GM23338 (cell line): ENCODE results near the gene CHD2. TPM values are rescaled to one million over a fixed set of nuclear protein-coding genes. Genes with fewer than 3 reads are reported as not detected.

Experiments used
- ATAC-seq: fragments of 200-7000 bp; cut with Tn5 transposase; 3 replicates; pipeline ENCODE4 v1.9.1; 2020
- DNase-seq: peaks from one replicate; pipeline ENCODE4 v3.0.0-alpha.2; 2015; ENCODE audit warnings: low spot score
- H2AFZ ChIP-seq: fragments of 200-600 bp; sonication (generic); 2 replicates; pipeline ENCODE4 v1.8.0; 2016; ENCODE audit warnings: antibody characterized with exemption, mild to moderate bottlenecking, moderate library complexity
- H3F3A ChIP-seq: fragments of 200-600 bp; sonication (generic); replicated peaks from 2 replicates; pipeline ENCODE4 v1.8.0; 2017; ENCODE audit warnings: antibody characterized with exemption, mixed run types, low read depth
- H3K27ac ChIP-seq: fragments of 200-600 bp; sonication (generic); 2 replicates; pipeline ENCODE4 v1.6.1; 2016; ENCODE audit warnings: low read depth
- H3K27me3 ChIP-seq: fragments of 200-600 bp; sonication (generic); 2 replicates; pipeline ENCODE4 v1.8.0; 2016; ENCODE audit warnings: mild to moderate bottlenecking, mixed run types, moderate library complexity; ENCODE audit not compliant: insufficient read depth
- H3K36me3 ChIP-seq: fragments of 200-600 bp; sonication (generic); 2 replicates; pipeline ENCODE4 v1.8.0; 2016; ENCODE audit warnings: mild to moderate bottlenecking; ENCODE audit not compliant: insufficient read depth
- H3K4me1 ChIP-seq: fragments of 200-600 bp; sonication (generic); 2 replicates; pipeline ENCODE4 v1.8.0; 2016; ENCODE audit warnings: mild to moderate bottlenecking, moderate library complexity; ENCODE audit not compliant: insufficient read depth
- H3K4me2 ChIP-seq: fragments of 200-600 bp; sonication (generic); 2 replicates; pipeline ENCODE4 v1.7.1; 2017; ENCODE audit warnings: mixed run types
- H3K4me3 ChIP-seq: fragments of 200-600 bp; sonication (generic); 2 replicates; pipeline ENCODE4 v1.6.1; 2016; ENCODE audit warnings: mixed run types
- H3K79me2 ChIP-seq: fragments of 200-600 bp; sonication (generic); replicated peaks from 2 replicates; pipeline ENCODE4 v1.8.0; 2017; ENCODE audit warnings: mild to moderate bottlenecking; ENCODE audit not compliant: insufficient read depth
- H3K9me2 ChIP-seq: fragments of 200-600 bp; sonication (generic); 2 replicates; pipeline ENCODE4 v1.8.0; 2017; ENCODE audit not compliant: insufficient read depth
- H4K20me1 ChIP-seq: fragments of 200-600 bp; sonication (generic); replicated peaks from 2 replicates; pipeline ENCODE4 v1.8.0; 2017; ENCODE audit warnings: mild to moderate bottlenecking; ENCODE audit not compliant: insufficient read depth
- H3K27ac Mint-ChIP-seq: 2 replicates; pipeline ENCODE4 v1.8.0; 2020; ENCODE audit warnings: inconsistent platforms, mild to moderate bottlenecking, moderate library complexity, mixed read lengths
- H3K27me3 Mint-ChIP-seq: 3 replicates; pipeline ENCODE4 v1.8.0; 2022; ENCODE audit warnings: low read depth, mild to moderate bottlenecking, moderate library complexity, mixed read lengths, inconsistent platforms; ENCODE audit not compliant: insufficient read depth, poor library complexity
- H3K36me3 Mint-ChIP-seq: 3 replicates; pipeline ENCODE4 v1.8.0; 2021; ENCODE audit warnings: low read depth, mild to moderate bottlenecking, inconsistent platforms, moderate library complexity, mixed read lengths
- H3K4me1 Mint-ChIP-seq: 3 replicates; pipeline ENCODE4 v1.8.0; 2020; ENCODE audit warnings: mild to moderate bottlenecking, inconsistent platforms, mixed read lengths
- H3K4me3 Mint-ChIP-seq: 3 replicates; pipeline ENCODE4 v1.8.0; 2021; ENCODE audit warnings: moderate library complexity, mild to moderate bottlenecking, inconsistent platforms, mixed read lengths
- H3K9me3 Mint-ChIP-seq: 3 replicates; pipeline ENCODE4 v1.8.0; 2020; ENCODE audit warnings: moderate library complexity, mild to moderate bottlenecking, inconsistent platforms, mixed read lengths
- CTCF ChIP-seq, 2 experiments: fragments of 200-600 bp in 1 of 2; sonication (generic) in 1 of 2; conservative IDR thresholded peaks; 2 replicates each; pipeline versions ENCODE4 v1.5.1 to v1.6.1; 2016 to 2017; ENCODE audit warnings: antibody characterized with exemption in 2 of 2, low read depth in 2 of 2, mild to moderate bottlenecking in 2 of 2, moderate library complexity in 1 of 2
- EZH2 ChIP-seq: fragments of 200-600 bp; sonication (generic); IDR thresholded peaks from one replicate; pipeline ENCODE4 v1.8.0; 2017; ENCODE audit warnings: antibody characterized with exemption, mild to moderate bottlenecking, low read depth; ENCODE audit not compliant: unreplicated experiment
- NANOG ChIP-seq: IDR thresholded peaks from 2 replicates; pipeline ENCODE4 v1.6.1; 2016; ENCODE audit warnings: antibody characterized with exemption, borderline replicate concordance
- STAT1 ChIP-seq: IDR thresholded peaks from one replicate; pipeline ENCODE4 v1.6.1; 2016; ENCODE audit warnings: antibody characterized with exemption; ENCODE audit not compliant: unreplicated experiment
- ZNF462 ChIP-seq: fragments of 250-450 bp; sonication (Bioruptor Pico); IDR thresholded peaks from 2 replicates; pipeline ENCODE4 v1.5.0; 2020; ENCODE audit warnings: mild to moderate bottlenecking, moderate library complexity
- polyA plus RNA-seq: library from polyadenylated mRNA; unstranded; fragments of >200 nt; fragmentation: Nextera tagmentation; extraction: Ambion mirVana; gene quantifications from 2 replicates; pipeline ENCODE4 v1.2.1, GENCODE V29; 2016
- total RNA-seq: library from RNA; depleted of rRNA; stranded (reverse); fragments of >200 nt; shearing (Covaris generic); gene quantifications from 2 replicates; pipeline ENCODE4 v1.2.3, GENCODE V29; 2014

CHD2 gene
- total and polyA plus RNA-seq, 2 experiments from 2014 or later = 119 to 130 TPM

GRCh38 chr15:92897620-92898019 is 2.5 kb upstream of the CHD2 start (continued):
- no peak for TF ChIP-seq ZNF462 (CRISPR knock-in tag)
- no peak for TF ChIP-seq NANOG
- TF ChIP-seq CTCF (conservative IDR thresholded peaks at IDR 0.05; ENCODE audit: low read depth in 2 of 2) = no peak

- Histone ChIP-seq H3K27ac (peak overlapping the region; percentile 29; the same call in 1 of the 2 replicates), H3K9me2 (no peaks in the 10 kb centered on the region), H3K27me3 (no peaks in the 10 kb centered on the region), H3K36me3 (peaks cover 4% of the 10 kb centered on the region; the same call in 1 of the 2 replicates), H3F3A (peaks cover 9% of the 10 kb centered on the region; the same call in 1 of the 2 replicates), H3K4me3 (no peak overlapping the region), H3K79me2 (peaks cover 91% of the 10 kb centered on the region), H3K4me1 (no peaks in the 10 kb centered on the region), H3K4me2 (no peak overlapping the region), H4K20me1 (0 out of 2 replicates have a peak, but pooled peaks cover 5% of the 10 kb centered on the region), H2AFZ (no peak overlapping the region)
- H3K4me3 Mint-ChIP-seq = peak overlapping the region; percentile 25
- peaks cover 7% of the 10 kb centered on the region for H3K27me3 Mint-ChIP-seq
- no peaks in the 10 kb centered on the region; the same call in 2 of the 3 replicates for H3K9me3 Mint-ChIP-seq
- H3K4me1 Mint-ChIP-seq = peaks cover 9% of the 10 kb centered on the region; the same call in 1 of the 3 replicates
- H3K36me3 Mint-ChIP-seq = peaks cover 79% of the 10 kb centered on the region
- TF ChIP-seq STAT1 = no peak
- no peak for TF ChIP-seq EZH2
- TF ChIP-seq NANOG = no peak
- ATAC-seq (no peak), DNase-seq (no peak)
- H3K27ac Mint-ChIP-seq = peak overlapping the region; percentile 5
Observed at GRCh38 chr15:92898988-92899582, 1.0 kb upstream of the CHD2 start.
